Ishikawa (cell line): ENCODE results near the gene ENDOD1.

Experiments
- EP300 ChIP-seq: IDR thresholded peaks from 2 replicates; pipeline ENCODE4 v1.6.1; 2012; ENCODE audit warnings: borderline replicate concordance
- NFIC ChIP-seq: IDR thresholded peaks from 2 replicates; pipeline ENCODE4 v1.6.1; 2012
- RAD21 ChIP-seq: IDR thresholded peaks from 2 replicates; pipeline ENCODE4 v1.6.1; 2012; ENCODE audit warnings: low read depth
- TAF1 ChIP-seq: IDR thresholded peaks from 2 replicates; pipeline ENCODE4 v1.6.1; 2012; ENCODE audit warnings: low read depth, mild to moderate bottlenecking
- TCF12 ChIP-seq: IDR thresholded peaks from 2 replicates; pipeline ENCODE4 v1.6.1; 2012; ENCODE audit warnings: low read depth
- YY1 ChIP-seq: IDR thresholded peaks from 2 replicates; pipeline ENCODE4 v1.6.1; 2012; ENCODE audit warnings: low read depth
- TF ChIP-seq, protein P1 (sequence below): IDR thresholded peaks from 2 replicates; pipeline ENCODE4 v1.6.1; 2012; ENCODE audit warnings: low read depth, mild to moderate bottlenecking

DNA sequence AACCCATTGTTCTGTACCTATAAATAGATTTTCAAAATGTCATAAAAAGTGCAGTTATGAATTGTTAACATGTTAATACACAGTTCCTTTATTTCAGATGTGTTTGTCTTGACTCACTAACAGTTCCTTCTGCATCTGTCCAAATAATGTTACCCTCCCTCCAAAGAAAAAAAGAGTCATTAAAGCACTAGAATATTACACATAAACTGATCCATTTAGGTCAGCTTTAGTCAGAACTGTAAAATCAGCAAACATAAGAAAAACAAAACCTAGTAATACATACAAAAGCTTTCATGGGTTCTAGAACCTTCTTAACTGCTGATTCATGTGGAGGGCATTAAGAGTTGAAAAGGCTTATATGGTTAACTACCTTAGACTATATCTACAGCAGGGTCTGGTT, 76.0 kb downstream of the ENDOD1 start:
- TF ChIP-seq, protein P1, sequence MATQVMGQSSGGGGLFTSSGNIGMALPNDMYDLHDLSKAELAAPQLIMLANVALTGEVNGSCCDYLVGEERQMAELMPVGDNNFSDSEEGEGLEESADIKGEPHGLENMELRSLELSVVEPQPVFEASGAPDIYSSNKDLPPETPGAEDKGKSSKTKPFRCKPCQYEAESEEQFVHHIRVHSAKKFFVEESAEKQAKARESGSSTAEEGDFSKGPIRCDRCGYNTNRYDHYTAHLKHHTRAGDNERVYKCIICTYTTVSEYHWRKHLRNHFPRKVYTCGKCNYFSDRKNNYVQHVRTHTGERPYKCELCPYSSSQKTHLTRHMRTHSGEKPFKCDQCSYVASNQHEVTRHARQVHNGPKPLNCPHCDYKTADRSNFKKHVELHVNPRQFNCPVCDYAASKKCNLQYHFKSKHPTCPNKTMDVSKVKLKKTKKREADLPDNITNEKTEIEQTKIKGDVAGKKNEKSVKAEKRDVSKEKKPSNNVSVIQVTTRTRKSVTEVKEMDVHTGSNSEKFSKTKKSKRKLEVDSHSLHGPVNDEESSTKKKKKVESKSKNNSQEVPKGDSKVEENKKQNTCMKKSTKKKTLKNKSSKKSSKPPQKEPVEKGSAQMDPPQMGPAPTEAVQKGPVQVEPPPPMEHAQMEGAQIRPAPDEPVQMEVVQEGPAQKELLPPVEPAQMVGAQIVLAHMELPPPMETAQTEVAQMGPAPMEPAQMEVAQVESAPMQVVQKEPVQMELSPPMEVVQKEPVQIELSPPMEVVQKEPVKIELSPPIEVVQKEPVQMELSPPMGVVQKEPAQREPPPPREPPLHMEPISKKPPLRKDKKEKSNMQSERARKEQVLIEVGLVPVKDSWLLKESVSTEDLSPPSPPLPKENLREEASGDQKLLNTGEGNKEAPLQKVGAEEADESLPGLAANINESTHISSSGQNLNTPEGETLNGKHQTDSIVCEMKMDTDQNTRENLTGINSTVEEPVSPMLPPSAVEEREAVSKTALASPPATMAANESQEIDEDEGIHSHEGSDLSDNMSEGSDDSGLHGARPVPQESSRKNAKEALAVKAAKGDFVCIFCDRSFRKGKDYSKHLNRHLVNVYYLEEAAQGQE, result no peak
- TF ChIP-seq TAF1 (no peak), EP300 (no peak), YY1 (no peak), RAD21 (no peak), TCF12 (no peak), NFIC (no peak)
